Measurements from ENCODE around the gene SOWAHC.

The SOWAHC gene

GRCh38 chr2:109655287-109655686 lies 41.1 kb downstream of the SOWAHC start:
- in situ Hi-C loops (cut with MboI; ENCODE audit: low pct_unique_long_range_greater_than_20kb, low sequenced_read_pairs, unreplicated experiment): no loop called here
- no peak for DNase-seq (ENCODE audit: low spot score)
- TF ChIP-seq, protein P1, sequence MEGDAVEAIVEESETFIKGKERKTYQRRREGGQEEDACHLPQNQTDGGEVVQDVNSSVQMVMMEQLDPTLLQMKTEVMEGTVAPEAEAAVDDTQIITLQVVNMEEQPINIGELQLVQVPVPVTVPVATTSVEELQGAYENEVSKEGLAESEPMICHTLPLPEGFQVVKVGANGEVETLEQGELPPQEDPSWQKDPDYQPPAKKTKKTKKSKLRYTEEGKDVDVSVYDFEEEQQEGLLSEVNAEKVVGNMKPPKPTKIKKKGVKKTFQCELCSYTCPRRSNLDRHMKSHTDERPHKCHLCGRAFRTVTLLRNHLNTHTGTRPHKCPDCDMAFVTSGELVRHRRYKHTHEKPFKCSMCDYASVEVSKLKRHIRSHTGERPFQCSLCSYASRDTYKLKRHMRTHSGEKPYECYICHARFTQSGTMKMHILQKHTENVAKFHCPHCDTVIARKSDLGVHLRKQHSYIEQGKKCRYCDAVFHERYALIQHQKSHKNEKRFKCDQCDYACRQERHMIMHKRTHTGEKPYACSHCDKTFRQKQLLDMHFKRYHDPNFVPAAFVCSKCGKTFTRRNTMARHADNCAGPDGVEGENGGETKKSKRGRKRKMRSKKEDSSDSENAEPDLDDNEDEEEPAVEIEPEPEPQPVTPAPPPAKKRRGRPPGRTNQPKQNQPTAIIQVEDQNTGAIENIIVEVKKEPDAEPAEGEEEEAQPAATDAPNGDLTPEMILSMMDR (IDR thresholded peaks at IDR 0.05; ENCODE audit: extremely low read depth, insufficient read depth, missing control alignments): no peak

GRCh38 chr2:109659396-109660045 lies 45.4 kb downstream of the SOWAHC start:
- in situ Hi-C loops (cut with MboI; ENCODE audit: low pct_unique_long_range_greater_than_20kb, low sequenced_read_pairs, unreplicated experiment): no loop called here
- TF ChIP-seq, protein P1 (IDR thresholded peaks at IDR 0.05; ENCODE audit: extremely low read depth, insufficient read depth, missing control alignments): no peak
- DNase-seq (ENCODE audit: low spot score): no peak

DNA sequence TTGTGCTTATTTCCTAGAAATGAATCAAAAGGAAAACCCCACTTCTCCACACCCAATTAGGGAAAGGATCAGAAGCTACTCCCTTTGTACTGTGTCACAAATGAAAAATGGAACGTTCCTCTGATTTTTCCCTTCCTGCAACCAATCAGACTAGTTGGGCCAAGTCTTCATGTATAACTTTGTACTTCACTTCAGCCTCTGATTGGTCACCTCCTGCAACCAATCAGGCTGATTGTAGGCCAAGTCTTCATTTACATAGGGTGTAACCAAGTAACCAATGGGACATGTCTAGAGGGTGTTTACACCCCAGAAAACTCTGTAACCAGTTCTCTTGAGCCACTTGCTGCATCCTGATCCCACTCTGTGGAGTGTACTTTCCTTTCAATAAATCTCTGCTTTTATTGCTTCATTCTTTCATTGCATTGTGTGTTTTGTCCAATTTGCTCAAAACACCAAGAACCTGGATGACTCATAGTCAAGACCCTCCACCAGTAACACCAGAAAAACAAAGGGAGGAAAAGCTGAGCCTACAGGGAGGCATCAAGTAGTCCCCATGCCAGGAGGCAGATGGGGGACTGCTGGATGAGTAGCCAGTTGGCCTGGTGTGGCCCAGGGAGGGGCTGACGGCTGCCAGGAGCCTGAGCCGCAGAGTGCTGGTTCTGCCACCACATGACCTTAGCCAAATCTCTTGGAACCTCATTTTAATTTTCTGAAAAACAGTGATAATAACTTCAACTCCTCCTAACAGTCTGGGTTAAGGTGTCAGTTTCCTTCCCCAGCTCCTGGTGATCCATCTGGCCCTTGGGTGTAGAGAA lies 46.1 kb downstream of the SOWAHC start:
- TF ChIP-seq, protein P1 (IDR thresholded peaks at IDR 0.05; ENCODE audit: extremely low read depth, insufficient read depth, missing control alignments): no peak
- no peak for DNase-seq (ENCODE audit: low spot score)
- in situ Hi-C loops (cut with MboI; ENCODE audit: low pct_unique_long_range_greater_than_20kb, low sequenced_read_pairs, unreplicated experiment): no loop called here

GRCh38 chr2:109662889-109663288 lies 48.7 kb downstream of the SOWAHC start:
- in situ Hi-C loops (cut with MboI; ENCODE audit: low pct_unique_long_range_greater_than_20kb, low sequenced_read_pairs, unreplicated experiment): no loop called here
- no peak for DNase-seq (ENCODE audit: low spot score)
- TF ChIP-seq, protein P1 (IDR thresholded peaks at IDR 0.05; ENCODE audit: extremely low read depth, insufficient read depth, missing control alignments): peak; percentile 6

DNA sequence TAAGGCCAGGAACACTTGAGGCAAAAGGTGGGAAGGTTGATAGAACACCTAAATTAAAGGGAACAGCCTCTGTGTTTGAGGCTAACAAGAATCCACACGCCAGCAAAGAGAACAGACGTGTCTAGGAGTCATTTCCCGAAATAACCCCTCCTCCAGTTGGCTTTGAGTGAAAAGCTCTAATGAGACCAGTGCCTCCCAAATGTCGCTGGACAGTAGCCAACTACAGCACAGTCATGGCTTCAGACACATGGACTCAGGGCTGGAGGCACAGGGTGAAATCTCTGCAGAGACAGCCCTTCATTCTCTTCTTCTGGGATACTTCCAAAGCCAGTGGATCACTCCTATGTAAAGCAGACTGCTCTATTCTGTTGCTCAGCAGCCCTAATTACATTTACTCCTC lies 49.6 kb downstream of the SOWAHC start:
- DNase-seq (ENCODE audit: low spot score): no peak
- TF ChIP-seq, protein P1 (IDR thresholded peaks at IDR 0.05; ENCODE audit: extremely low read depth, insufficient read depth, missing control alignments): no peak
- in situ Hi-C loops (cut with MboI; ENCODE audit: low pct_unique_long_range_greater_than_20kb, low sequenced_read_pairs, unreplicated experiment): no loop called here

DNA sequence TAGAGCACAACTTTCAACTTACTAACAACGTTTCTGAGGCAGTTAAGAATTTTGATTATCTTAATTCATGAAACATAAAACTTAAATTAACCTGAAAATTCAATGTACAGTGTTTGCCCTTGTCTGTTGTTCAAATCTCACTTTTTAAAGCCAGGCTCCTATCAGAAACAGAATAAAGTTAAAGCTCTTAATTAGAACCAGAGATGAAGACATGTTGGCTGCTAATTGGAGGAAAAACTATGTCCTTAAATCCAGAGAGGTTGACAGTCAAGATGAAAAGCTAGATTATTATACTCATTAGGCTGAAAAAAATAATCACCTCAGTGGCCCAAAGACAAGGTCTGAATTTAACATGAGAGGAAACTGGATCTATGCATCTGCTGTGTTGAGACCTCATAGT lies 52.3 kb downstream of the SOWAHC start:
- no peak for DNase-seq (ENCODE audit: low spot score)
- in situ Hi-C loops (cut with MboI; ENCODE audit: low pct_unique_long_range_greater_than_20kb, low sequenced_read_pairs, unreplicated experiment): no loop called here
- TF ChIP-seq, protein P1 (IDR thresholded peaks at IDR 0.05; ENCODE audit: extremely low read depth, insufficient read depth, missing control alignments): no peak

Measured in GM13977 (cell line).